HFFc6 (cell line): ENCODE results near the gene GIPC1. TPM values are rescaled to one million over a fixed set of nuclear protein-coding genes. Genes with fewer than 3 reads are reported as not detected.

ENCODE experiments used
- DNase-seq: peaks from one replicate; pipeline ENCODE4 v3.0.0-alpha.2; 2018
- H3K27ac Mint-ChIP-seq: 2 replicates; pipeline ENCODE4 v1.8.0; 2020; ENCODE audit warnings: mild to moderate bottlenecking, mixed read lengths
- H3K27me3 Mint-ChIP-seq: 2 replicates; pipeline ENCODE4 v1.8.0; 2021; ENCODE audit warnings: mild to moderate bottlenecking, moderate library complexity, mixed read lengths; ENCODE audit not compliant: insufficient read depth
- H3K36me3 Mint-ChIP-seq: 2 replicates; pipeline ENCODE4 v1.8.0; 2021; ENCODE audit warnings: low read depth, mixed read lengths
- H3K4me1 Mint-ChIP-seq: 2 replicates; pipeline ENCODE4 v1.8.0; 2020; ENCODE audit warnings: low read depth, mixed read lengths
- H3K4me3 Mint-ChIP-seq: 2 replicates; pipeline ENCODE4 v1.8.0; 2020; ENCODE audit warnings: mild to moderate bottlenecking, moderate library complexity, mixed read lengths
- H3K9me3 Mint-ChIP-seq: 2 replicates; pipeline ENCODE4 v1.8.0; 2020; ENCODE audit warnings: mild to moderate bottlenecking, mixed read lengths
- total RNA-seq, 6 experiments: library from RNA; stranded (reverse); fragmentation: NEBNext Ultra II Directional; extraction: Animal tissue kit (Norgen Biotek cat#: 25700); gene quantifications; 2 replicates in 1 of 6; 3 replicates in 5 of 6; pipeline ENCODE4 v1.2.3, GENCODE V29; 2021
- TF ChIP-seq, protein P1 (sequence below): fragments of 200-600 bp; sonication (generic); IDR thresholded peaks from 2 replicates; pipeline ENCODE4 v1.5.0; 2021; ENCODE audit warnings: antibody characterized with exemption, mild to moderate bottlenecking

The GIPC1 gene
- total RNA-seq, 6 experiments from 2014 or later, result 169 to 204 (median 181) TPM

DNA sequence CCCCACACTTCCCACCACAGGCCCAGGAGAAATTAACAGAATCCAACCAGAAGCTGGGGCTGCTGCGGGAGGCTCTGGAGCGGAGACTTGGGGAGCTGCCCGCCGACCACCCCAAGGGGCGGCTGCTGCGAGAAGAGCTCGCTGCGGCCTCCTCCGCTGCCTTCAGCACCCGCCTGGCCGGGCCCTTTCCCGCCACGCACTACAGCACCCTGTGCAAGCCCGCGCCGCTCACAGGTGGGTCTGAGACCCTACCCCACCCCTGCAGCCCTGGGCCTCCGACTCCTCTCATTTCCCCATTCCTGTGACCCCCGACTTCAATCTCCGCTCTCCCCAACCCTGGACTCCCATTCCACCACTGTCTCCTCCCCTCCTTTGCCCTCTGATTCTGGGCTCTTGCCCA, 45.1 kb downstream of the GIPC1 start:
- no peak overlapping the region for H3K27ac Mint-ChIP-seq
- H3K36me3 Mint-ChIP-seq, result peaks cover 35% of the 10 kb centered on the region
- no peak for DNase-seq
- no peak overlapping the region for H3K4me3 Mint-ChIP-seq
- H3K4me1 Mint-ChIP-seq, result peaks cover 8% of the 10 kb centered on the region
- H3K27me3 Mint-ChIP-seq, result no peaks in the 10 kb centered on the region
- no peaks in the 10 kb centered on the region for H3K9me3 Mint-ChIP-seq
- TF ChIP-seq, protein P1, sequence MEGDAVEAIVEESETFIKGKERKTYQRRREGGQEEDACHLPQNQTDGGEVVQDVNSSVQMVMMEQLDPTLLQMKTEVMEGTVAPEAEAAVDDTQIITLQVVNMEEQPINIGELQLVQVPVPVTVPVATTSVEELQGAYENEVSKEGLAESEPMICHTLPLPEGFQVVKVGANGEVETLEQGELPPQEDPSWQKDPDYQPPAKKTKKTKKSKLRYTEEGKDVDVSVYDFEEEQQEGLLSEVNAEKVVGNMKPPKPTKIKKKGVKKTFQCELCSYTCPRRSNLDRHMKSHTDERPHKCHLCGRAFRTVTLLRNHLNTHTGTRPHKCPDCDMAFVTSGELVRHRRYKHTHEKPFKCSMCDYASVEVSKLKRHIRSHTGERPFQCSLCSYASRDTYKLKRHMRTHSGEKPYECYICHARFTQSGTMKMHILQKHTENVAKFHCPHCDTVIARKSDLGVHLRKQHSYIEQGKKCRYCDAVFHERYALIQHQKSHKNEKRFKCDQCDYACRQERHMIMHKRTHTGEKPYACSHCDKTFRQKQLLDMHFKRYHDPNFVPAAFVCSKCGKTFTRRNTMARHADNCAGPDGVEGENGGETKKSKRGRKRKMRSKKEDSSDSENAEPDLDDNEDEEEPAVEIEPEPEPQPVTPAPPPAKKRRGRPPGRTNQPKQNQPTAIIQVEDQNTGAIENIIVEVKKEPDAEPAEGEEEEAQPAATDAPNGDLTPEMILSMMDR, result no peak

- peak; percentile 17 for DNase-seq
- TF ChIP-seq, protein P1, result no peak
- H3K9me3 Mint-ChIP-seq, result no peaks in the 10 kb centered on the region
- no peak overlapping the region for H3K4me3 Mint-ChIP-seq
- peaks cover 6% of the 10 kb centered on the region for H3K4me1 Mint-ChIP-seq
- H3K27ac Mint-ChIP-seq, result no peak overlapping the region
- peaks cover 35% of the 10 kb centered on the region for H3K36me3 Mint-ChIP-seq
- H3K27me3 Mint-ChIP-seq, result no peaks in the 10 kb centered on the region
These were observed 45.6 kb downstream of the GIPC1 start for GRCh38 chr19:14450168-14450874.

- H3K27me3 Mint-ChIP-seq, result no peaks in the 10 kb centered on the region
- H3K36me3 Mint-ChIP-seq, result peaks cover 40% of the 10 kb centered on the region
- H3K4me3 Mint-ChIP-seq, result no peak overlapping the region
- DNase-seq, result peak; percentile 48
- no peaks in the 10 kb centered on the region for H3K9me3 Mint-ChIP-seq
- peak overlapping the region; percentile 22; the same call in 1 of the 2 replicates for H3K27ac Mint-ChIP-seq
- H3K4me1 Mint-ChIP-seq, result peaks cover 6% of the 10 kb centered on the region
- TF ChIP-seq, protein P1, result no peak
These were observed 46.6 kb downstream of the GIPC1 start for GRCh38 chr19:14449321-14449720.

DNA sequence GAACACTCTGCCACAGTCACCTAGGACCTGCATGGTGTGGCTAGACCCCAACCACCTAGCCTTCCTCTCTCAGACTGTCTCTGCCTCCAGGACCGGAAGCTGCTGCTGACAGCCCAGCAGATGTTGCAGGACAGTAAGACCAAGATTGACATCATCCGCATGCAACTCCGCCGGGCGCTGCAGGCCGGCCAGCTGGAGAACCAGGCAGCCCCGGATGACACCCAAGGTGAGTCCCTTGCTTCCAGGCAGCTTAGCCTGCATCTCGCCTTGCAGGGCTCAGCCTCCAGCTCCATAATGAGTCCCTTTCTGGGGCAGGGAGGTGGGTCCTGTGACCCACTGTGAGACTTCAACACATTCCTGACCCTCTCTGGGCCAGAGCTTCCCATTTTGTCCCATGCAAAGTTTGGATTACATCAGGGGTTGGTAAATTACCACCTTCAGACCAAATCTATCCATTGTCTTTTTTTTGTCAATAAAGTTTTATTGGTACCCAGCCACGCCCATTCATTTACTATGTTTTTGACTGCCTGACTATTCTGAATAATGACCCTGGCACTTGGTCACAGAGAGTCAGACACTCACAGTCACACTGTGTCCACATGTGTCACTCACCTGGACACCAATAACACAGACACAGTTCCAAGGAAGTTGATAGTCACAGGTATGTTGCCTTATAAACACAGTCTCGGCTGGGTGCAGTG, 49.4 kb downstream of the GIPC1 start:
- peaks cover 6% of the 10 kb centered on the region for H3K4me1 Mint-ChIP-seq
- no peak overlapping the region for H3K27ac Mint-ChIP-seq
- DNase-seq, result no peak
- TF ChIP-seq, protein P1, result no peak
- H3K4me3 Mint-ChIP-seq, result no peak overlapping the region
- peaks cover 53% of the 10 kb centered on the region for H3K36me3 Mint-ChIP-seq
- H3K9me3 Mint-ChIP-seq, result no peaks in the 10 kb centered on the region
- H3K27me3 Mint-ChIP-seq, result no peaks in the 10 kb centered on the region

DNA sequence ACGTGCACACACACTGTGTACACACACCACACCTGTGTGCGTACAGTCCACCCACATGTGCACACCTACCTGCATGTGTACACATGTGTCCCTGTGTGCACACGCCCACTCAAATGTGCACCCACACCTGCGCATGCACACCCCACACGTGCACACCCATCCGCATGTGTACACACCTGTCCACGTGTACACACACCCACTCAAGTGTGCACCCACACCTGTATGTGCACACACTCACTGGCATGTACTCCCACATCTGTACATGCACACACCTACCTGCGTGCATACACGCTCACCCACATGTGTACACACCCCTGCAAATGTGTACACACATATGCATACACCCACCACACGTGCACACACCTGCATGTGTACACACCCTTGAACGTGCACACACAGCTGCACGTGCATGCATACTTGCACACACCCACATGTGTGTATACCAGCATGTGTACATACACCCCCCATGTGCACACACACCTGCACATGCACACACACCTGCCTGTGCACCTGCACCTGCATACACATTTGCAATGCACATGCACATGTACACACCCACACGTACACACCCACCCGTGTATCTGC, 52.2 kb downstream of the GIPC1 start:
- H3K27me3 Mint-ChIP-seq, result peaks cover 2% of the 10 kb centered on the region; the same call in 1 of the 2 replicates
- no peak for DNase-seq
- H3K27ac Mint-ChIP-seq, result no peak overlapping the region
- no peaks in the 10 kb centered on the region for H3K9me3 Mint-ChIP-seq
- peaks cover 39% of the 10 kb centered on the region for H3K36me3 Mint-ChIP-seq
- peaks cover 15% of the 10 kb centered on the region for H3K4me1 Mint-ChIP-seq
- TF ChIP-seq, protein P1, result no peak
- H3K4me3 Mint-ChIP-seq, result no peak overlapping the region
